Ammon's horn (tissue), 1 donor: ENCODE results near the gene AP2A2.

Experiments
- DNase-seq: peaks from one replicate; pipeline ENCODE4 v3.0.0-alpha.2; 2016; ENCODE audit warnings: low spot score

AP2A2 gene

GRCh38 chr11:996681-997080 lies 71.0 kb downstream of the AP2A2 start:
- no peak for DNase-seq

DNA sequence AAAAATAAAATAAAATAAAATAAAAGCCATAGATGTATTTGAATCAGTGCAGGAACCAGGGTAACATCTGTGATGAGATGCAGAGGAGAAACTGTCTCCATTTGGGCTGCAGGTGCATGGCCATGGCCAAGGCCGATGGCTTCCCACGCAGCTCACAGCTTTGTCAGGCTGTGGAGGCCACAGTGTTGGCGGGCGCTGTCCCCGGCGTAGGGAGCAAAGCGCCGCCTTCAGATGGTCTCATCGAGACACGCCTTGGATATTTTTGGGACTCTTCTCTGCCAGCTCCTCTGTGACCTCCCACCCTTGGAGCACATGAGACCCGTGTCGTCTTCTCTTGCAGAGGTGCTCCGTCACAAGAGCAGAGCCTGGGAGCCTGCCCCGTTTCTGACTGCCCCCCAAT lies 72.2 kb downstream of the AP2A2 start:
- no peak for DNase-seq

GRCh38 chr11:999009-999408 lies 73.3 kb downstream of the AP2A2 start:
- DNase-seq, result no peak

GRCh38 chr11:1000357-1001278 lies 74.9 kb downstream of the AP2A2 start:
- no peak for DNase-seq

- DNase-seq, result no peak
These were observed 76.1 kb downstream of the AP2A2 start for GRCh38 chr11:1001617-1002405.

GRCh38 chr11:1002406-1002984 lies 76.8 kb downstream of the AP2A2 start:
- no peak for DNase-seq

GRCh38 chr11:1003159-1003558 lies 77.5 kb downstream of the AP2A2 start:
- DNase-seq, result no peak

DNA sequence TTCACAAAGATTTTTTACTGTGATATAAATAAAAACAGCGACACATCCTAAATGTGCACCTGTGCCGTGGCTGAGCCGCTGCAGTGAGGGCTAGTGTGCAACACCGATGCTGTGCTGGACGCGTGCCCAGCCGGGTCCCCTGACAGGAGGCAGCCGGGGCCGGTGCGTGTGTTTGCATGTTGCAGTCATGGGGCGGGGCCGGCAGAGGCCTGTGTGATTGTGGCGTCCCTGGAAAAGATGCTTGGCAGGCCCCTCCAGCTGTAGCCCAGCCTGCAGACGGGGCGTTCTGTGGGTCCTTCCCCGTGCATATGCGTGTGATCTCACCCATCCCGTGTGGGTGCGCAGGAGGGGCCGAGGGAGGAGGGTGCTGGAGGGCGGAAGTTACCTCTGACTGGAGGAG lies 80.3 kb downstream of the AP2A2 start:
- DNase-seq, result no peak

DNA sequence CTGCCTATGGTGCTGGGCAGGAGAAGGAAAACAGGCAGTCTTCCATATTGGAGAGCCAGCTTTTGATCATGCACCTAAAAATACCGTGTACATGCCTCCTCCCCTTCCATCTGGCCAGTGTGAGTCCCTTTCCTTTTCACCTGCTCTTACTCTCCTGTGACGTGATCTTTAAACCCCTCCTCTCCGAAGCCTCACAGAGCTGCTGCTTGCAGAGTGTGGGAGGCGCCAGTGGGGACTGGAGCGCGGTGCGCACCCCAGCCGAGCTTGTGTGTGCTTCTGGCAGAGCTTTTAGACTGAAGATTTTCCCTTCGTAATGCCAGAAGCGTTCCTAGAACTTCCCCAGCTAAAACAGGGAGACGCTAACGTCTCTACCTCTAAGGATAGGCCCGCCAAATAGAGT lies 81.1 kb downstream of the AP2A2 start:
- peak; percentile 48 for DNase-seq

GRCh38 chr11:1007279-1007678 lies 81.6 kb downstream of the AP2A2 start:
- DNase-seq, result no peak

DNA sequence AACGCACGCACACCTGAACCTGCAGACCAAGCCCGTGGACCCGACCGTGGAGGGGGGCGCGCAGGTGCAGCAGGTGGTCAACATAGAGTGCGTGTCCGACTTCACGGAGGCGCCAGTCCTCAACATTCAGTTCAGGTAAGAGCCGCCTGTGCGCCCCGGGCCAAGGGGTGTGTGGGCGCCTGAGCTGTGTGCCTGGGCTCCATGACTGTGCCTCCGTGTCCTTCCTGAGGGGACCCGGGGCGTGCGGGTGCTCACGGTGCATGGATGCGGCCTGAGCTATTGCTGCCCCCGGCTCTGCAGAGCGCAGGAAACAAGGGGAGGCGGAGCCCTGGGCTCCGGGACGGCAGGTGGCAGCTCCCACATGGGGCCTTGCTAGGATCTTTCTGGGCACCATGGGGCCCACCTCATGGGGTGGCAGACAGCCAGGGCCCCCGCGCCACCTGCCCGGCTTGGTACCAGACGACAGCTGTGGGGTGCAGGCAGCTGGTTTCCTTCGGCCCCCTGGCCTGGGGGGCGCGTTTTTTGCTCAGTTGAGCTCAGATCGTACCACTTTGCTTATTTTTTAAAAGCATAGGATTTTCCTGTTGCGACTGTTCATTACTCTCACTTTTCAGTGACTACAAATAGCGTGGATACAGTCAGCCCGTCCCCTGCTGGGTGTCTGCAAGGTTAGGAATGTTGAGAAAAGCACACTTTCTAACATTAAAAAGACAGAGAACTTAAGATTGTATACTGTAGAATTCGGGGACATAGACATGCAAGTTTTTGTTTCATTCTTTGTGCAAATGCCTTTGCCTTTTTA lies 82.5 kb downstream of the AP2A2 start:
- DNase-seq, result no peak

DNA sequence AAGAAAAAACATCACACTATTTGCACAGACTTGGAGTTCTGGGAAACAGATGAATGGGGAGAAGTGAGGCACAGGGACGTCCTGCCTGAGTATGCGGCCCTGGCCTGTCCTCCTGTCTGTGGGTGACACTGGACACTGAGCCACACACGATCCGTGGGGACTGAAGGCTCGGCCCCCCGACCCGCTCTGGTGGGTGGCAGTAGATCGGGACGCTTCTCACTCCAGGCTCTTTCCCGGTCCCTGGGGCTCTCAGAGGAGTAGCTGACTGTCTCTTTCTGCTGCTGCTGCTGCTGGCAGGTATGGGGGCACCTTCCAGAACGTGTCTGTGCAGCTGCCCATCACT lies 83.1 kb downstream of the AP2A2 start:
- DNase-seq, result no peak

DNA sequence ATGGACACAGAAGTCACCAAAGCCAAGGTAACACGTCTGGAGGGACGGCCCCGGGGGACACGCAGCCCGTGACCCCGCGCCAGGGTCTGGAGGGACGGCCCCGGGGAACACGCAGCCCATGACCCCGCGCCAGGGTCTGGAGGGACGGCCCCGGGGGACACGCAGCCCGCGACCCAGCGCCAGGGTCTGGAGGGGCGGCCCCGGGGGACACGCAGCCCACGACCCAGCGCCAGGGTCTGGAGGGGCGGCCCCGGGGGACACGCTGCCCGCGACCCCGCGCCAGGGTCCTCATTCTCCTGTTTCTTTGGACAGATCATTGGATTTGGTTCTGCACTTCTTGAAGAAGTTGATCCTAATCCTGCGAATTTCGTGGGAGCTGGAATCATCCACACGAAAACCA lies 83.7 kb downstream of the AP2A2 start:
- DNase-seq, result no peak

GRCh38 chr11:1009991-1010390 lies 84.3 kb downstream of the AP2A2 start:
- DNase-seq, result no peak

GRCh38 chr11:1010551-1011319 lies 85.1 kb downstream of the AP2A2 start:
- DNase-seq, result no peak

DNA sequence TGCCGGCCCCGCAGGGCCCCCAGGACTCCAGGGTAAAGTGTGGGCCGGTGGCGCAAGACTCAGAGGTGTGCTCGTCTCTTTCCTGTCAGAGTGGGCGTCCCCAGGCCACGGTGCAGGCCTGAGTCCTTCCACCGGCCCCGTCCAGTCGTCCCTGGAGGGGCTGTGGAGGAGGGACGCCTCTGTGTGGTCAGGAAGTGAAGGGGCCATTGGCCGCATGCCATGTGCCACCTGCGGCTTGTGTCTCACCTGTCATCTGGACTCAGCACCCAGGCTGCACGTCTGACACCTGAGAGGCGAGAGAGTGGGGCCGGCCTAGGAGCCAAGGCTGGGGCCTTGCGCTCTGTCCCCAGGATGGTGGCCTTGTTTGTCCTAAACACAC lies 85.6 kb downstream of the AP2A2 start:
- DNase-seq, result no peak

- DNase-seq, result no peak
These were observed 86.6 kb downstream of the AP2A2 start for GRCh38 chr11:1012291-1012690.

- DNase-seq, result no peak
These were observed 87.3 kb downstream of the AP2A2 start for GRCh38 chr11:1012740-1013630.

- no peak for DNase-seq
These were observed 87.9 kb downstream of the AP2A2 start for GRCh38 chr11:1013631-1013935.

- no peak for DNase-seq
These were observed 88.6 kb downstream of the AP2A2 start for GRCh38 chr11:1014276-1014675.

GRCh38 chr11:1015064-1015463 lies 89.4 kb downstream of the AP2A2 start:
- DNase-seq, result no peak
